H1 (cell line): ENCODE measurements around the gene DTNB. TPM values are rescaled to one million over a fixed set of nuclear protein-coding genes. Genes with fewer than 3 reads are reported as not detected.

Experiments
- CTCF ChIA-PET: fragments of 300-600 bp; sonication (Branson Sonifier 250); formaldehyde crosslinking; loops from one replicate; lab custom pipeline; 2021; ENCODE audit not compliant: partially characterized antibody; lab: Charles Lee
- POLR2A ChIA-PET: fragments of 300-600 bp; sonication (Branson Sonifier 250); formaldehyde crosslinking; loops from one replicate; lab custom pipeline; 2021; ENCODE audit warnings: inconsistent platforms; ENCODE audit not compliant: partially characterized antibody; lab: Charles Lee
- DNase-seq, 2 experiments: peaks; one replicate each; pipeline versions ENCODE4 v3.0.0 to v3.0.0-alpha.2; 2010 to 2022; ENCODE audit warnings: low spot score in 2 of 2, low read depth in 1 of 2, mixed read lengths in 1 of 2
- FAIRE-seq: peaks from 2 replicates; lab custom pipeline; 2011; peaks lifted over from hg19 to GRCh38; lab: Jason Lieb, UNC
- H2AFZ ChIP-seq: 2 replicates; pipeline ENCODE4 v1.8.1; 2012; ENCODE audit warnings: low read length, inconsistent platforms
- H2AK5ac ChIP-seq: 2 replicates; pipeline ENCODE4 v1.6.1; 2013; ENCODE audit warnings: low read depth, low read length
- H2BK120ac ChIP-seq: replicated peaks from 2 replicates; pipeline ENCODE3; 2013; ENCODE audit warnings: low read depth, low read length, inconsistent platforms
- H2BK12ac ChIP-seq: 2 replicates; pipeline ENCODE4 v1.6.1; 2013; ENCODE audit warnings: low read depth, low read length
- H2BK15ac ChIP-seq: 2 replicates; pipeline ENCODE4 v1.6.1; 2013; ENCODE audit warnings: low read length
- H2BK20ac ChIP-seq: 2 replicates; pipeline ENCODE4 v1.6.1; 2013; ENCODE audit warnings: low read length
- H2BK5ac ChIP-seq: 2 replicates; pipeline ENCODE4 v1.6.1; 2013; ENCODE audit warnings: low read depth, low read length
- H3K14ac ChIP-seq: 2 replicates; pipeline ENCODE4 v1.6.1; 2013; ENCODE audit warnings: inconsistent platforms; ENCODE audit not compliant: insufficient read length
- H3K18ac ChIP-seq: 2 replicates; pipeline ENCODE4 v1.6.1; 2013; ENCODE audit warnings: low read length; ENCODE audit errors: extremely low read depth
- H3K23ac ChIP-seq: 2 replicates; pipeline ENCODE4 v1.6.1; 2013; ENCODE audit warnings: inconsistent platforms; ENCODE audit not compliant: insufficient read length
- H3K23me2 ChIP-seq: 2 replicates; pipeline ENCODE4 v1.6.1; 2013; ENCODE audit warnings: low read depth, low read length
- H3K27ac ChIP-seq: 2 replicates; pipeline ENCODE4 v1.6.1; 2011; ENCODE audit warnings: low read depth, low read length, inconsistent platforms
- H3K27me3 ChIP-seq, 4 experiments: replicated peaks in 1 of 4; 1 replicate in 1 of 4; 2 replicates in 3 of 4; pipeline versions ENCODE4 v1.6.1 to v1.8.1; 2011 to 2013; ENCODE audit warnings: low read length in 3 of 4, mild to moderate bottlenecking in 3 of 4, inconsistent platforms in 2 of 4, mixed read lengths in 2 of 4, moderate library complexity in 1 of 4; ENCODE audit not compliant: control insufficient read depth in 3 of 4, insufficient read depth in 3 of 4; ENCODE audit errors: extremely low read depth in 1 of 4
- H3K36me3 ChIP-seq, 4 experiments: 2 replicates each; pipeline versions ENCODE4 v1.6.1 to v1.8.1; 2011 to 2013; ENCODE audit warnings: mild to moderate bottlenecking in 4 of 4, low read length in 3 of 4, moderate library complexity in 2 of 4, control low read depth in 1 of 4, inconsistent platforms in 1 of 4; ENCODE audit not compliant: insufficient read depth in 4 of 4, control insufficient read depth in 2 of 4
- H3K4ac ChIP-seq: replicated peaks from 2 replicates; pipeline ENCODE3; 2013; ENCODE audit warnings: low read length, low read depth, mixed read lengths, inconsistent platforms; ENCODE audit not compliant: insufficient read length
- H3K4me1 ChIP-seq, 4 experiments: replicated peaks in 1 of 4; 1 replicate in 1 of 4; 2 replicates in 3 of 4; pipeline versions ENCODE4 v1.6.1 to v1.8.1; 2011 to 2013; ENCODE audit warnings: low read length in 3 of 4, inconsistent platforms in 2 of 4, mixed read lengths in 1 of 4; ENCODE audit not compliant: insufficient read depth in 4 of 4, control insufficient read depth in 3 of 4
- H3K4me2 ChIP-seq, 2 experiments: 2 replicates each; pipeline versions ENCODE4 v1.6.1 to v1.8.1; 2011 to 2013; ENCODE audit warnings: low read depth in 2 of 2, low read length in 2 of 2, control low read depth in 1 of 2, inconsistent platforms in 1 of 2, mild to moderate bottlenecking in 1 of 2; ENCODE audit not compliant: insufficient read depth in 1 of 2
- H3K4me3 ChIP-seq, 4 experiments: fragments of 200-600, 300-600 bp in 1 of 4; sonication (generic), shearing (Covaris generic), sonication (Bioruptor Twin) in 1 of 4; 2 replicates each; pipeline versions ENCODE4 v1.5.1 to v1.8.1; 2011 to 2016; ENCODE audit warnings: low read length in 4 of 4, low read depth in 3 of 4, control low read depth in 2 of 4, inconsistent platforms in 2 of 4, mild to moderate bottlenecking in 2 of 4, mixed read lengths in 1 of 4, moderate library complexity in 1 of 4; ENCODE audit not compliant: insufficient read depth in 2 of 4; ENCODE audit errors: extremely low read depth in 1 of 4
- H3K56ac ChIP-seq: replicated peaks from 2 replicates; pipeline ENCODE3; 2013; ENCODE audit warnings: low read depth, mild to moderate bottlenecking, mixed read lengths, low read length, inconsistent platforms; ENCODE audit not compliant: insufficient read length
- H3K79me1 ChIP-seq: 2 replicates; pipeline ENCODE4 v1.6.1; 2013; ENCODE audit warnings: low read depth, low read length, control low read depth
- H3K79me2 ChIP-seq, 2 experiments: 2 replicates each; pipeline versions ENCODE4 v1.6.1 to v1.8.1; 2012 to 2013; ENCODE audit warnings: low read length in 2 of 2, mild to moderate bottlenecking in 2 of 2, inconsistent platforms in 1 of 2; ENCODE audit not compliant: insufficient read depth in 2 of 2, control insufficient read depth in 1 of 2
- H3K9ac ChIP-seq, 4 experiments: replicated peaks in 1 of 4; 1 replicate in 1 of 4; 2 replicates in 3 of 4; pipeline versions ENCODE4 v1.6.1 to v1.8.1; 2011 to 2013; ENCODE audit warnings: low read depth in 3 of 4, low read length in 3 of 4, control low read depth in 2 of 4, mild to moderate bottlenecking in 2 of 4, moderate library complexity in 2 of 4, inconsistent platforms in 1 of 4; ENCODE audit errors: extremely low read depth in 1 of 4
- H3K9me3 ChIP-seq, 2 experiments: 2 replicates each; pipeline versions ENCODE4 v1.6.1 to v1.8.1; 2012 to 2013; ENCODE audit warnings: mild to moderate bottlenecking in 2 of 2, moderate library complexity in 2 of 2, control low read depth in 1 of 2, inconsistent platforms in 1 of 2, low read depth in 1 of 2, low read length in 1 of 2, mixed read lengths in 1 of 2; ENCODE audit not compliant: insufficient read depth in 2 of 2
- H4K20me1 ChIP-seq, 2 experiments: replicated peaks in 1 of 2; 2 replicates each; pipeline versions ENCODE3 to v1.8.1; 2011 to 2013; ENCODE audit warnings: inconsistent platforms in 2 of 2, low read length in 2 of 2, mild to moderate bottlenecking in 1 of 2; ENCODE audit not compliant: insufficient read depth in 2 of 2, control insufficient read depth in 1 of 2
- H4K5ac ChIP-seq: 2 replicates; pipeline ENCODE4 v1.6.1; 2013; ENCODE audit warnings: low read length, low read depth, mixed read lengths, inconsistent platforms; ENCODE audit not compliant: insufficient read length
- H4K8ac ChIP-seq: 2 replicates; pipeline ENCODE4 v1.8.0; 2013; ENCODE audit warnings: mild to moderate bottlenecking, moderate library complexity, low read length, inconsistent platforms; ENCODE audit not compliant: insufficient read depth; ENCODE audit errors: extremely low read depth
- H4K91ac ChIP-seq: replicated peaks from 2 replicates; pipeline ENCODE3; 2013; ENCODE audit warnings: low read length, mixed read lengths, inconsistent platforms; ENCODE audit not compliant: insufficient read length
- BACH1 ChIP-seq: IDR thresholded peaks from 2 replicates; pipeline ENCODE4 v1.6.1; 2012; ENCODE audit warnings: low read length, improper control_type of control experiment
- MAFK ChIP-seq: IDR thresholded peaks from 2 replicates; pipeline ENCODE4 v1.6.1; 2012; ENCODE audit warnings: low read depth, mild to moderate bottlenecking, improper control_type of control experiment, low read length
- MAX ChIP-seq: IDR thresholded peaks from 2 replicates; pipeline ENCODE4 v1.6.1; 2012; ENCODE audit warnings: inconsistent platforms
- NRF1 ChIP-seq: IDR thresholded peaks from 2 replicates; pipeline ENCODE4 v1.6.1; 2011; ENCODE audit warnings: mild to moderate bottlenecking, low read depth, low read length, improper control_type of control experiment
- RBBP5 ChIP-seq: IDR thresholded peaks from 2 replicates; pipeline ENCODE4 v1.7.1; 2012; ENCODE audit warnings: low read depth, mild to moderate bottlenecking, inconsistent platforms, low read length, moderate library complexity, borderline replicate concordance
- RXRA ChIP-seq: IDR thresholded peaks from 2 replicates; pipeline ENCODE4 v1.6.1; 2011; ENCODE audit warnings: low read depth, mild to moderate bottlenecking, low read length, moderate library complexity; ENCODE audit not compliant: insufficient read depth
- SAP30 ChIP-seq: fragments of 300-600 bp; sonication (generic); IDR thresholded peaks from 2 replicates; pipeline ENCODE4 v1.7.1; 2012; ENCODE audit warnings: low read length, moderate library complexity, mild to moderate bottlenecking, inconsistent platforms; ENCODE audit not compliant: insufficient read depth, insufficient replicate concordance
- TBP ChIP-seq: IDR thresholded peaks from 2 replicates; pipeline ENCODE4 v1.6.1; 2011; ENCODE audit warnings: low read depth, low read length, improper control_type of control experiment
- YY1 ChIP-seq: IDR thresholded peaks from 2 replicates; pipeline ENCODE4 v1.6.1; 2011; ENCODE audit warnings: low read depth, mild to moderate bottlenecking, low read length
- WGBS, 2 experiments: shearing (Covaris generic) in 1 of 2; methylation state at CpG; one replicate each; pipeline versions ENCODE4 v1.1.6 to v1.1.7; 2013 to 2015; ENCODE audit warnings: low lambda C conversion rate in 2 of 2, mixed read lengths in 2 of 2, inconsistent platforms in 1 of 2, low coverage in 1 of 2, missing lambda C conversion rate in 1 of 2; ENCODE audit not compliant: insufficient replicate concordance in 2 of 2, insufficient coverage in 1 of 2, insufficient read length in 1 of 2; ENCODE audit errors: extremely low coverage in 1 of 2, missing lambda C conversion rate in 1 of 2; 5-methylcytosine and 5-hydroxymethylcytosine counted together
- polyA plus RNA-seq, 7 experiments: library from polyadenylated mRNA; depleted of rRNA in 3 of 7; stranded (reverse) in 5 of 7; unstranded in 2 of 7; fragments of >200 nt in 5 of 7; fragments of 200-250 nt in 2 of 7; gene quantifications; 1 replicate in 5 of 7; 2 replicates in 1 of 7; 4 replicates in 1 of 7; pipeline versions ENCODE4 v1.2.1 to v1.2.3, GENCODE V29; 2011 to 2013; ENCODE audit warnings: missing spikeins in 2 of 7, mixed read lengths in 2 of 7
- total RNA-seq: library from RNA; stranded (reverse); fragmentation: NEBNext Ultra II Directional; extraction: Animal tissue kit (Norgen Biotek cat#: 25700); gene quantifications from 2 replicates; pipeline ENCODE4 v1.2.1, GENCODE V29; 2021
- TF ChIP-seq, protein P1 (sequence below): IDR thresholded peaks from 2 replicates; pipeline ENCODE4 v1.6.1; 2011; ENCODE audit warnings: low read length, improper control_type of control experiment

Gene DTNB
- total and polyA plus RNA-seq, 2 of the 8 experiments (the other 6 are each of a cell fraction or from before 2014, with no cell fraction given): 39.6 to 49.5 TPM

DNA sequence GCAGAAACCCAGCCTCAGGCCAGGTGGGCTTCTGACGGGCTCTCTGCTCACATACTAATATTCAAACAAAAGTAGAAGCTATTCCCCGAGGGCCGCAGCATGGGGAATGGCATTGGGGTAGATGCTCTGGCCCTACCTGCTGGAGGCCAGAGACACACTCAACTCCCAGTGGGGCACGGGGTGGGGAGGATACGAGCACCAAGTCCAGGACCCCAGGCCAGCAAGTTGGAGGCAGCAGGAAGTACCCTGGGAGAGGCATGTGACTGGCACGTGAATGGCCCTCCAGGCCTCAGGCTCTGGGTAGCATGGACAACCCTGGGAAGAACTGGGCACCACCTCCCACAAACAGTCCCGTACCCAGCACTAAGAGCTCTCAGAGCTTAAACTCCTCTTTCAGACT, 335.5 kb downstream of the DTNB start:
- Histone ChIP-seq H3K14ac (no peak overlapping the region), H3K9ac (no peak overlapping the region), H2AK5ac (no peak overlapping the region), H2BK5ac (no peak overlapping the region), H3K27ac (no peak overlapping the region), H3K4me2 (no peak overlapping the region), H2BK120ac (no peak overlapping the region), H4K5ac (no peak overlapping the region), H3K56ac (no peak overlapping the region), H2AFZ (no peak overlapping the region), H3K27me3 (peaks cover 0 to 8% (median 3%) of the 10 kb centered on the region in 4 experiments; a peak in 3 of 7 replicates), H3K4me1 (peaks cover 18 to 50% (median 33%) of the 10 kb centered on the region in 4 experiments), H3K79me1 (peaks cover 3% of the 10 kb centered on the region), H3K4ac (no peak overlapping the region), H3K23me2 (peaks cover 9% of the 10 kb centered on the region; the same call in 1 of the 2 replicates), H4K20me1 (peaks cover 3 to 11% of the 10 kb centered on the region in 2 experiments), H3K18ac (peak overlapping the region; percentile 27; the same call in 1 of the 2 replicates), H2BK20ac (no peak overlapping the region), H3K9me3 (no peaks in the 10 kb centered on the region), H3K36me3 (no peaks in the 10 kb centered on the region), H3K79me2 (peaks cover 0 to 4% of the 10 kb centered on the region in 2 experiments; a peak in 1 of 4 replicates), H4K91ac (no peak overlapping the region), H3K23ac (no peak overlapping the region), H3K4me3 (no peak overlapping the region), H4K8ac (no peak overlapping the region), H2BK12ac (no peak overlapping the region), H2BK15ac (no peak overlapping the region)
- DNase-seq (no peak), FAIRE-seq (no peak)
- ChIA-PET POLR2A (interaction anchor here (0.7 to 2.2 kb wide), 7 partner anchors 15 to 125 kb away, joined by 3 to 9 read pairs (median 4); no protein-coding TSS in a partner anchor), CTCF (interaction anchor here (0.6 to 11.4 kb wide), 13 partner anchors 10 to 280 kb away, joined by 3 to 178 read pairs (median 4); no protein-coding TSS in a partner anchor)
- 95% methylated on average over 7 of the region's 7 CpGs; no CpG with 5 or more reads in 1 of the 2 experiments for WGBS, 2 experiments
- TF ChIP-seq TBP: no peak
- no peak for TF ChIP-seq RBBP5
- TF ChIP-seq YY1: no peak
- TF ChIP-seq BACH1: no peak
- no peak for TF ChIP-seq SAP30
- TF ChIP-seq MAFK: no peak
- TF ChIP-seq NRF1: no peak
- no peak for TF ChIP-seq MAX
- TF ChIP-seq RXRA: no peak
- TF ChIP-seq, protein P1, sequence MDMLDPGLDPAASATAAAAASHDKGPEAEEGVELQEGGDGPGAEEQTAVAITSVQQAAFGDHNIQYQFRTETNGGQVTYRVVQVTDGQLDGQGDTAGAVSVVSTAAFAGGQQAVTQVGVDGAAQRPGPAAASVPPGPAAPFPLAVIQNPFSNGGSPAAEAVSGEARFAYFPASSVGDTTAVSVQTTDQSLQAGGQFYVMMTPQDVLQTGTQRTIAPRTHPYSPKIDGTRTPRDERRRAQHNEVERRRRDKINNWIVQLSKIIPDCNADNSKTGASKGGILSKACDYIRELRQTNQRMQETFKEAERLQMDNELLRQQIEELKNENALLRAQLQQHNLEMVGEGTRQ: no peak
